Panc1 (cell line): ENCODE results near the gene CREBBP. TPM values are rescaled to one million over a fixed set of nuclear protein-coding genes. Genes with fewer than 3 reads are reported as not detected.

Source experiments
- ATAC-seq: fragments of 200-7000 bp; cut with Tn5 transposase; 2 replicates; pipeline ENCODE4 v1.9.1; 2020; ENCODE audit warnings: mild to moderate bottlenecking, moderate library complexity
- BruUV-seq: library from RNA; stranded (reverse); fragments of 400-500 nt; replicated peaks from 2 replicates; lab custom pipeline; 2021; lab: Mats Ljungman, UMichigan
- CTCF ChIA-PET: fragments of 300-600 bp; sonication (Branson Sonifier 250); formaldehyde crosslinking; loops from one replicate; lab custom pipeline; 2022; ENCODE audit warnings: antibody characterized with exemption; lab: Charles Lee
- POLR2A ChIA-PET: fragments of 300-600 bp; sonication (Branson Sonifier 250); formaldehyde crosslinking; loops from one replicate; lab custom pipeline; 2022; ENCODE audit warnings: antibody characterized with exemption; lab: Charles Lee
- DNase-seq: peaks from one replicate; pipeline ENCODE4 v3.0.0-alpha.2; 2010; ENCODE audit warnings: low read depth, low spot score
- H3K27ac ChIP-seq: 2 replicates; pipeline ENCODE4 v1.5.1; 2011; ENCODE audit warnings: mild to moderate bottlenecking, low read length, inconsistent platforms
- H3K27me3 ChIP-seq: fragments of 200-500 bp; sonication (Bioruptor generic); 2 replicates; pipeline ENCODE4 v1.6.0; 2014; ENCODE audit warnings: low read length, inconsistent platforms; ENCODE audit not compliant: control insufficient read depth, insufficient read depth
- H3K36me3 ChIP-seq: fragments of 200-500 bp; sonication (Bioruptor generic); 2 replicates; pipeline ENCODE4 v1.5.1; 2014; ENCODE audit warnings: inconsistent platforms, mild to moderate bottlenecking, low read length, moderate library complexity; ENCODE audit not compliant: control insufficient read depth, insufficient read depth
- H3K4me1 ChIP-seq: 2 replicates; pipeline ENCODE4 v1.5.1; 2011; ENCODE audit warnings: inconsistent platforms, mild to moderate bottlenecking, low read length, moderate library complexity; ENCODE audit not compliant: control insufficient read depth, insufficient read depth
- H3K4me3 ChIP-seq, 2 experiments: 2 replicates each; pipeline ENCODE4 v1.5.1; 2011 to 2012; ENCODE audit warnings: low read depth in 2 of 2, low read length in 2 of 2, mild to moderate bottlenecking in 2 of 2, inconsistent platforms in 1 of 2, moderate library complexity in 1 of 2
- H3K9me3 ChIP-seq: fragments of 200-500 bp; sonication (Bioruptor generic); 2 replicates; pipeline ENCODE4 v1.5.1; 2014; ENCODE audit warnings: low read depth, mild to moderate bottlenecking, inconsistent platforms, low read length, moderate library complexity; ENCODE audit not compliant: control insufficient read depth, insufficient read depth
- POLR2AphosphoS5 ChIP-seq: IDR thresholded peaks from 2 replicates; pipeline ENCODE4 v1.6.1; 2012; ENCODE audit warnings: mild to moderate bottlenecking, low read depth, low read length, moderate library complexity
- REST ChIP-seq, 2 experiments: IDR thresholded peaks; 2 replicates each; pipeline ENCODE4 v1.6.1; 2011 to 2012; ENCODE audit warnings: low read depth in 2 of 2, control low read depth in 1 of 2, low read length in 1 of 2, mild to moderate bottlenecking in 1 of 2, moderate library complexity in 1 of 2; ENCODE audit not compliant: insufficient read depth in 1 of 2
- SIN3A ChIP-seq: IDR thresholded peaks from 2 replicates; pipeline ENCODE4 v1.6.1; 2012; ENCODE audit warnings: low read depth, mild to moderate bottlenecking, low read length, moderate library complexity, borderline replicate concordance; ENCODE audit not compliant: insufficient read depth
- TCF7L2 ChIP-seq: IDR thresholded peaks from 2 replicates; pipeline ENCODE4 v1.6.1; 2011; ENCODE audit warnings: mild to moderate bottlenecking, low read depth, low read length, inconsistent platforms
- in situ Hi-C: cut with HindIII; loops from 2 replicates; pipeline ENCODE4 v1.10.0; 2016; ENCODE audit warnings: low sequenced_read_pairs, low pct_unique_long_range_greater_than_20kb
- intact Hi-C: fragments of 100-400 bp; cut with micrococcal nuclease; formaldehyde crosslinking; loops from one replicate; pipeline ENCODE4 v1.10.0; 2022; ENCODE audit not compliant: unreplicated experiment
- total RNA-seq: library from RNA; stranded (reverse); gene quantifications from one replicate; pipeline ENCODE4 v1.2.1, GENCODE V29; 2021; ENCODE audit not compliant: unreplicated experiment
- TF ChIP-seq, protein P1 (sequence below): fragments of 450-650 bp; IDR thresholded peaks from 2 replicates; pipeline ENCODE4 v1.5.1; 2017; ENCODE audit warnings: mild to moderate bottlenecking

Gene CREBBP
- total RNA-seq, 1 experiment from 2014 or later: 60.2 TPM

DNA sequence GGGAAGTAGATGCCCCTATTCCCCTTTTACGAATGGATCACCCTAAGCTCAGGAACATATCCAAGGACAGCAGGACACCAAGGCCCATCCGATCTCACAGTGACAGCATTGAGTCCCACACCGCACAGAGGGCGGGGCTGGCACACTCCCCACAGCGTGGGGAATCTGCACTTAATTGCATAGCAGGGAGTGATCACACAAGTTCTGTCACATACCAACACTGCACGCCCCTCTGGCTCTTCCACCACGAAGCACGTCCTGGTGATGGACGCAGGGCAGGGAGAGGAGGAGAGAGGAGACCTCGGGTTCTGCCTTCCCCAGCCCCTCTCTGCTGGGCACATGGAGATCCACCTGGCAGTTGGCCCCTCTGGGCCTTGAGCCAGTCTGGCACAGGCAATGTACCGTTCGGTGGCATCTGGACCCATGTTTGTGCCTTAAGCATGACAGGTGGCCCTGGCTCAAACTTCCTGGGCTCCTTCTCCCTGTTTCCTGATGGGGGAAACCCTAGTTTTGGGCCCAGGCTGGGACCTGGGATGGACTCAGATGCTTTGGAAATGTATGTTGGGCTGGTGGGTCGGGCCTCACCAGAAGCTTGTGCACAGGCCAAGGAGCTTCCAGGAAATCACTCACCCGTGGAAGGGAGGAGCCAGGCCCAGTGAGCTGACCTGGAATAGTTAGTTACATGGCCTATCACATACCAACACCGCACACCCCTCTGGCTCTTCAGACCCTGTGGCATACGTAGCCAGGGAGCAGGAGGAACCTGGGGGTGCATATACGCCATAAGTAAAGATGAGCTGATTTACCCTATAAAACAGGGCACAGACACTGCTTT is 35.1 kb upstream of the CREBBP start:
- no peaks in the 10 kb centered on the region; the same call in 1 of the 2 replicates for H3K9me3 ChIP-seq
- intact Hi-C loops: no loop called here
- no peaks in the 10 kb centered on the region for H3K4me1 ChIP-seq
- H3K4me3 ChIP-seq: no peak overlapping the region
- H3K27ac ChIP-seq: no peak overlapping the region
- BruUV-seq: no TSS peak
- TF ChIP-seq, protein P1, sequence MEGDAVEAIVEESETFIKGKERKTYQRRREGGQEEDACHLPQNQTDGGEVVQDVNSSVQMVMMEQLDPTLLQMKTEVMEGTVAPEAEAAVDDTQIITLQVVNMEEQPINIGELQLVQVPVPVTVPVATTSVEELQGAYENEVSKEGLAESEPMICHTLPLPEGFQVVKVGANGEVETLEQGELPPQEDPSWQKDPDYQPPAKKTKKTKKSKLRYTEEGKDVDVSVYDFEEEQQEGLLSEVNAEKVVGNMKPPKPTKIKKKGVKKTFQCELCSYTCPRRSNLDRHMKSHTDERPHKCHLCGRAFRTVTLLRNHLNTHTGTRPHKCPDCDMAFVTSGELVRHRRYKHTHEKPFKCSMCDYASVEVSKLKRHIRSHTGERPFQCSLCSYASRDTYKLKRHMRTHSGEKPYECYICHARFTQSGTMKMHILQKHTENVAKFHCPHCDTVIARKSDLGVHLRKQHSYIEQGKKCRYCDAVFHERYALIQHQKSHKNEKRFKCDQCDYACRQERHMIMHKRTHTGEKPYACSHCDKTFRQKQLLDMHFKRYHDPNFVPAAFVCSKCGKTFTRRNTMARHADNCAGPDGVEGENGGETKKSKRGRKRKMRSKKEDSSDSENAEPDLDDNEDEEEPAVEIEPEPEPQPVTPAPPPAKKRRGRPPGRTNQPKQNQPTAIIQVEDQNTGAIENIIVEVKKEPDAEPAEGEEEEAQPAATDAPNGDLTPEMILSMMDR: no peak
- TF ChIP-seq REST (IDR thresholded peaks at IDR 0.05; ENCODE audit: insufficient read depth in 1 of 2, low read depth in 2 of 2, low read length in 1 of 2): no peak
- TF ChIP-seq POLR2AphosphoS5: no peak
- TF ChIP-seq TCF7L2: no peak
- ChIA-PET POLR2A (no interaction called here), CTCF (interaction anchor here (0.6 kb wide), 1 partner anchor 46 kb away, joined by 4 read pairs; no protein-coding TSS in a partner anchor)
- in situ Hi-C loops: no loop called here
- H3K36me3 ChIP-seq: no peaks in the 10 kb centered on the region
- no peaks in the 10 kb centered on the region for H3K27me3 ChIP-seq
- ATAC-seq (no peak), DNase-seq (no peak)

- CTCF ChIA-PET: no interaction called here
- TF ChIP-seq TCF7L2: no peak
- no peak for TF ChIP-seq REST (IDR thresholded peaks at IDR 0.05; ENCODE audit: insufficient read depth in 1 of 2, low read depth in 2 of 2, low read length in 1 of 2)
- TF ChIP-seq POLR2AphosphoS5: no peak
- TF ChIP-seq, protein P1: no peak
- no peak for TF ChIP-seq SIN3A
- no peaks in the 10 kb centered on the region for H3K27me3 ChIP-seq
- no peak overlapping the region for H3K4me3 ChIP-seq
- POLR2A ChIA-PET: no interaction called here
- no peak for ATAC-seq
- H3K4me1 ChIP-seq: no peaks in the 10 kb centered on the region
- no peaks in the 10 kb centered on the region for H3K9me3 ChIP-seq
- no peak for DNase-seq
- intact Hi-C loops: no loop called here
- no peak overlapping the region for H3K27ac ChIP-seq
- in situ Hi-C loops: no loop called here
- BruUV-seq: no TSS peak
- H3K36me3 ChIP-seq: no peaks in the 10 kb centered on the region
These were observed 32.4 kb upstream of the CREBBP start for GRCh38 chr16:3912897-3913296.
